GM19468 (cell line): ENCODE results near the gene SAMD4A.
"Not testable (repeated sequence)": the region's sequence is repeated elsewhere in the genome, so short reads cannot be mapped to it uniquely, and the experiment has no call there.

Experiments used
- ATAC-seq: cut with Tn5 transposase; IDR thresholded peaks from one replicate; pipeline ENCODE4 v1.9.1; 2021; ENCODE audit warnings: mild to moderate bottlenecking, moderate library complexity, moderate number of reproducible peaks; ENCODE audit not compliant: unreplicated experiment; ENCODE audit errors: extremely low read depth

SAMD4A gene

DNA sequence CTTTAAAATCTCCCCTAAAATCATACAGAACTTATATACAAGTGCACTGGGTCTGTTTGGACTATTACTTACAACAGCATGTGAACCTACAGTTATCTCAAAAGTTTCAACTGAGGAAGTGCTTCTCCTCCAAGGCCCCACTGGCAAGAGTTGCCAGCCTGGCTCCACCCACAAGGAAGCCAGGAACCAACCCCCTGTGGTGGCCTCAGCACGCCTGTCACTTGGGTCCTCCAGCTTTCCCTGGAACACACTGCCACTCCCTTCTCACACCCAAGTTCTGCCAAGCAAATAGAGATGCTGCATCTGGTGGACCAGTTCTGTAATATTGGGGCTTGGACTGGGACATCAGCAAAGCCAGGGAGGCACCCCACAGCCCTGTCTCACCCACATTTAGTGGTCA lies 220.3 kb downstream of the SAMD4A start:
- ATAC-seq, result no peak

DNA sequence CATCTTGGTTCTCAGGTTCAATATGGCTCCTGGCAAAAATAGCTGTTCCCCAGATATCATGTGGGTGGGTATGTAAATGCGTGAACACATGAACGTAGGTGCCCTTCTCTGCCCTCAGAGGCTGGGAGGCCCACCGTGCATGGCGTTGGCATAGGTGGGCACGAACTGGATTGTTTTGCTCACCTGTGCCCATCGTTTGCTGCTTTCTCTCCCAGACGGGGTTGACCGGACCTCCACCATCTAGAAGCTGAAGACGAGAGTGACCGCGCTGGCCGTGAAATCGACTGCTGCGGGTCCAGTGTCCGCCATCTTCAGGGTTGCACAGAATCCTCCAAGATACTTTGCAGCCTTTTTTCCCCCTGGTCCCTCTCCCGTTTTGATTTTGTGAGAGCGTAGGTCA lies 221.8 kb downstream of the SAMD4A start:
- no peak for ATAC-seq

- ATAC-seq, result no peak
Observed at GRCh38 chr14:54789166-54789565, 222.2 kb downstream of the SAMD4A start.

DNA sequence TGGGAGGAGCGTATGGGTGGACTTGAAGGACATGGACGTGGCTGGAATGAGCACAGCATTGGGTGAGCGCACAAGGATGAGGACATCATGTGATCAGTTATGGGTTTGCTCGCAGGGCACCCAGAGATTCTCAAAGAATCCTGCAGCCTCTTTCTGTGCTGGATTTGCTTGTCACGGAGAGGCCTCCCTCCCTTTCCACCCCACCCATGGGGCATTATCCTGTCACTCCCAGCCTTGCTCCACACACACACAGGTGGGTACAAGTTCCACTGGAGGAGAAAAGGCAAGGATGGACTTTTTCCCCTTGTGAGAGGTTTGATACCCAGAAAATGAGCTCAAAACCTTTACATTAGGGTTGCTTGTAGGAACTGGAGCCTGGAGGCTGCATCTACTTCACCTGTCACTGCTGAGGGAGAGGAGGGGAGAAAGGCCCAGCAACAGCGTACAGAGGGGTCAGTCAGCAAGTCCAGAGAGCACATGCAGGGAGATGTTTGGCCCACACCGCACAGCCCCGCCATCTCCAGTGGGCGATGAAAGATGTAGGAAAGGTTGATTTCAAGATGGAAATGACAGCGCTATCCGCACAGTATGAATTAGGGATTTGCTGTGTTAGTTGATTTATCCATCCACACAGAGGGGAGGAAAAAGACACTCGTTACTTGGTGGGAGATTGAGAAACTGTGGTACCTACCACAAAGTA lies 223.0 kb downstream of the SAMD4A start:
- ATAC-seq, result no peak

GRCh38 chr14:54791001-54791400 lies 224.1 kb downstream of the SAMD4A start:
- ATAC-seq, result no peak

DNA sequence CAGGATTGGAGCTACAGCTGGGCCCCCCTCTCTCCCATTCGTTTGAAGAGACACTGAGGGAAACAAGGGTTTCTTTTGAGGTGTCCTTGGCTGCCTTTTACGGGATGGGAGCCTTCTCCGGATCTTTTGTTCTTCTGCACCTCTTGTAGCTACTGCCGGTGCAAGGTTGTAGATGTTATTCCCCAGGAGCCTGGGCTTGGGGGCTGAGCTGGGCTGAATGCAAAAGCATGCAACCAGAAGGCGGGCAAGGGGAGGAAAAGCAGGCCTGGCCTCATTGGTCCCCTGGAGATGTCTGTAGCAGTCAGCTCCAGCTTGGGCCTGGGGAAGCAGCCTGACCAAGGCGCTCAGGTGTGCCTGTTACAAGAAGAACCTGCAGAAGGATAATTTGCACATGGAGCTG lies 225.4 kb downstream of the SAMD4A start:
- ATAC-seq, result no peak

GRCh38 chr14:54794159-54794558 lies 227.2 kb downstream of the SAMD4A start:
- no peak for ATAC-seq

- ATAC-seq, result no peak
Observed at GRCh38 chr14:54794796-54795195, 227.9 kb downstream of the SAMD4A start.

DNA sequence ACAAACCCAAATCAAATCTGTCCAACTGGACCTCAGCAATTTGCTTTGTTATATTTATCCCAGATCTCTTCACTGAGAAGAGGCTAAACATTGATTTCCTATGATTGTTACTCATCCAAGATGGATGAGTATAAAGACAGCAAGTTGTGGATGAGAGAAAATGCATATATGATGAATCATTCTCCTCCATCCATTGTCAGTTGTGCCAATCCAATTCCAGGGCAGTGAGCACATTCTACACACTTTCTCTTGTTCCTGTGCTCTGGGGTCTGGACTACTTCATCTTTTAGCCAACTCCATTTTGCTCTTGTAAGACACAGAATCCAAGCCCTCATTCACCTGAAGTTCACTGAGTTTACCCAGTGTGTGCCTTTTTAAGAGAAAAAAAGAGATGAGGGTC lies 230.0 kb downstream of the SAMD4A start:
- ATAC-seq, result no peak

- no peak for ATAC-seq
Observed at GRCh38 chr14:54797556-54797955, 230.6 kb downstream of the SAMD4A start.

- ATAC-seq, result no peak
Observed at GRCh38 chr14:54797986-54798385, 231.1 kb downstream of the SAMD4A start.

DNA sequence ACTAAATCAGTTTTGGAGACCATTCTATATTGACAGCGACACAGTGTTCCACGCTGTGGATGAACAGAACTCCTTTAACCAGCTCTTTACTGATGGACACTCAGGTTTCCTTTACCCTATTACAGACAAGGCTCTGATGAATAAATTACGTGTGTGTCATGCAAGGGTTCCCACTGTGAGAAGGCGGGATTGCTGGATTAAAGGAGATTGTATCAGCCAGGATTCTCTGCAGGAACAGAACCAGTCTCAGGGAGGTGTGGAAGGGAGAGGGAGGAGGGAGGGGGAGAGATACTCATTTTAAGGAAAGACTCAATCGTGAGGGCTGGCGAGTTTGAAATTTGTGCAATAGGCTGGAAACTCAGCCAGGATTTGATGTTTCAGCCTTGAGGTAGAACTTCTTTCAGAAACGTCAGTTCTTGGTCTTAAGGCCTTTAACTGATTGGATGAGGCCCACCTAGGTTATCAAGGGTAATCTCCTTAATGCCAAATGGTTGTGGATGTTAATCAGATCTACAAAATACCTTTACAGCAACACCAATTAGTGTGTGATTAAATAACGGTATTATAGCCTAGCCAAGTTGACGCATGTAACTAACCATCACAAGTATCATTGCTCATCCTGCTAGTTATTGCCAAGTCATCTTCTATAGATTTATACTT lies 231.7 kb downstream of the SAMD4A start:
- no peak for ATAC-seq

GRCh38 chr14:54801482-54801881 lies 234.6 kb downstream of the SAMD4A start:
- ATAC-seq, result not testable (repeated sequence)

DNA sequence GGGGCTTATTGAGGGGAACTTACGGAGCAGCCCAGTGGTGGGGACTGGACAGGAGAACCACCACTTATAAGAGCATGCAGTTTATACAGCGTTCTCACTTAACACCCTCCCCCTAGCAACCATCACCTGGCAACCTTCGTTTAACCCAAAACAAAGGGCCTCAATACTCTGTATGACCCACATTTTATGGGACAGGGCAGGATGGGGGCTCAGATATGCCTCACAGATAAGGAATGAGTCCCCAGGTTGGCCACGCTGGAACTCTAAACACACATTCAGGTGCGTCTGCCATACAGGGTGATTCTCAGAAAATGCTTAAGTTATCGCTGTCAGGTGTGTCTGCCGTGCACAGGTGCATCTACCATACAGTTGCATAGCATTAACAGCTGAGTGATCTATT lies 236.5 kb downstream of the SAMD4A start:
- ATAC-seq, result no peak

- ATAC-seq, result no peak
Observed at GRCh38 chr14:54803926-54804537, 237.1 kb downstream of the SAMD4A start.

DNA sequence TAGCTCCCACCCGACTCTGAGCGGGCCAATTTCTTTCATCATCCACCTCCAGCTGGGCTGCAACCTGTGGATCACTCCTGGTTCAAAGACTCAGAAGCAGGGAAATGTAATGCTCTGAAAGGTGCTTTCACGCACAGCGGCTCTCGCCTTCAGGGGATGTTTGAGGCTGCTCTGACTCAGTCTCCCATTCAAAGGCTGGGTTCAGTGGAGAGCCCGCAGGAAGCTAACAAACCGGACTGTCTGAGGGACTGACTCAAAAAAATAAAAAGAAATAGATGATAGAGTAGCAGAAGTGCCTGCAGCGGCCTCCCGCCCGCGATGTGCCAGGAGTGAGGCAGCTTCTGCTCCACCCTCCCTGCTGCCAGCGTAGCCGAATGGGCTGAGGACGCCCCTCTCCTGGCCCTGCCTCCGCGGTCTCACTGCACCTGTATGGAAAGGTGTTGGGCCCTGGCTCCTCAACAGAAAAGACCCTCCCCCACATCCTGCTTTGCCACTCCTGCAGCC lies 237.7 kb downstream of the SAMD4A start:
- no peak for ATAC-seq

DNA sequence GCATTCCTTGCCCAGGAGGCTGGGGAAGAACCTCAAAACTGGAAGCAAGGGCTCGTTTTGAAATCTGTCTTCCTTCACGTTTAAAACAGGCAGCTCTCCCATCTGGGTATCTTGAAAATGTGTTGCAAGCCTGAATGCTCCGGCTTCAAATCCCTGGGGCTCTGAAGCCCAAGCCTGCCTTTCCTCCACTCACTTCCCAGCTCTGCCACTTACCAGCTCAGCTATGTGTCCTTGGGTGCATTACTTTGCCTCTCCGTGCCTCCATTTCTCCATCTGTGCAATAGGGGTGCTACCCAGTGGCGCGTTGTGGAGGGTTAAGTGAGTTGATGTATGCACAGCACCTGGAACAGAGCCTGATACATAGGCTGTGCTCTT lies 238.1 kb downstream of the SAMD4A start:
- ATAC-seq, result no peak

- no peak for ATAC-seq
Observed at GRCh38 chr14:54805445-54806322, 238.8 kb downstream of the SAMD4A start.

- no peak for ATAC-seq
Observed at GRCh38 chr14:54806616-54807015, 239.7 kb downstream of the SAMD4A start.

DNA sequence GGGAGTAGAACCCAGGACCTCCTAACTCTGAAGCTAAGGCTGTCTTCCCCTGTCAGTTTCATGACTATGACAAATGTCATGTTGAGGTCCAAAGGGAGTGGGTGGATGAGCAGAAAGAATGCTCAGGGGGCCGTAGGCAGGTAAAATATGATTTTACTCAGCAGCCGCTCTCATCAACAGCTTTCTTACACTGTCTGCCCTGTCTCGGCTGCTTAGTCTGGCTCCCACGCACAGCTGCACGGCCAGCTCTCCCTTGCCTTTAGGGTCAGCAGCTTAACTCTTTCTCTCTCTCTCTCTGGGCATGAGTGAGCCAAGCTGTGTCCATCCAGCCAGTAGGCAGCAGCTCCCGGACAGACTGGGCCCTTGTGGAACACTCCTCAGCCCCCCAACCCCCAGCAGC lies 240.5 kb downstream of the SAMD4A start:
- no peak for ATAC-seq

DNA sequence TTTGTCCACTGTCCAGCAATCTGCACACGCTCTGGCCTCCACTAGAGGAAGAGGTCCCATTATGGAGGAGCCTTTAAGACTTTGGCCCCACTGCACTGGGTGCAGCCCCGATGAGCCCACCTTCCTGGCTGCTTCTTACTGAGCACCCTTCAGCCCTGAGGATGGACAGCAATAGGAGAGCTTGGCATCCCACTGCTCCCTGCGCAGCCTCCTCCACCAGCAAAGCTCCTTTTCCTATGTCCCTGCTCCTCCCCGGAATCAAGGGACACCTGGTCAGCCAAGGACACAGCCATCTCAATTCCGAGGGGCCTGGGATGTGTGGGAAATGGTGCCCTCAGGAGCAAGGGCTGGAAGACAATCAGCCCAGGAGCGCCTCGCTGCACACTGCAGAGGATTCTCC lies 241.0 kb downstream of the SAMD4A start:
- no peak for ATAC-seq
